GM21737 (cell line): ENCODE results near the gene ALX4.

ENCODE experiments used
- ATAC-seq: cut with Tn5 transposase; IDR thresholded peaks from one replicate; pipeline ENCODE4 v1.9.1; 2021; ENCODE audit warnings: mild to moderate bottlenecking, moderate library complexity; ENCODE audit not compliant: unreplicated experiment

ALX4 gene

DNA sequence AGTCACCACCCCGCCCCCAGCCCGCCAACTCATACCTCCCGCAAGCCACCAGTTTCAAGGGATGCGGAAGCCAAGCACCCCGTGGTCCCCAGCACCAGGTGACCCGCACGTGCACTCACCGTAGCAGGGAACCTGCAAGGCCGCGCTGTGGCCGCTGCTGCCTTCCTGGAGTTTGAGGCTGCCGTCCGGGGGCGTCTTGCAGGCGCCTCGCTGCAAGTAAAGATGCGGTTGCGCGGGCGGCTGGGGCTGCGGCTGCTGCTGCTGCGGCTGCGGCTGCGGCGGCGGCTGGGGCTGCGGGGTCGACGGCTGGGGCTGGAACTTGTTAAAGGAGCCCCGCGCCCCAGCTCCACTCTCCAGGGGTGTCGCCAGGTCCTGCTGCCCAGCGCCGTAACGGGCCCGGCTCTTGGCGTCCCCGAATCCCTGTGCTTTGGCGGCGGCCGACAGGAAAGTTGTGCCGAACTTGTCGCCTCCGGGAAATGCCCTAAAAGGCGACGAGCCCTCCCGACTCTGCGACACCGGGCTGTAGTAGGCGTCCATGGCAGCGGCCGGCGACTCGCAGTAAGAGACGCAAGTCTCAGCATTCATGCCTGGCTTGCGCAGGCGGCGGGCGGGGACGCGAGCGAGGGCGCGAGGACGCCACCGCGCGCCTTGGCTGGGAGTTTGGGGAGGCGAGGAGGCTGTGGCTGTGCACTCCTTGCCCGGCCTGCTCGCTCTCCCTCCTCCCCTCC is at the start of gene ALX4:
Gene ALX4, minus strand, starts transcription at position 662 of the 728 bp plus-strand sequence. Its CDS starts 77 bp downstream, at position 585.
- ATAC-seq = no peak

DNA sequence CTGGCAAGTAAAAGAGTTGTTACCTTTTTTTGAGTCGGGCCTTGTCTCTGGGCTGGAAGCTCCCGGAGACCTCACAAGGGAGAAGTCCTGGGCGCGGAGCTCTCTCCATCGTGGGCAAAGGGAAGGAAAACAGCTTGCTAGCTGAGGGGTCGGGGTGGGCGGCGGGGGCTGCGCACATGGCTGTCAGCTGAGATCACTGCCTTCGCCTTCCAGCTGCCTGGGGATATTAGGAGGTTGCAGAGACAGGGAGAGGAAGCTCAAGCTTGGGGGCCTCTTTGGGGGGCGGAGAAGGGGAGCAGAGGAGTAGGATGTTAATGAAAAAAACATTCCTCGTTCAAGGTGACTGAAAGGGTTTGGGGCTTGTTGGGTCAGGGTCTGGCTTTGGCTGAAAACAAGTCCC is 49.2 kb upstream of the ALX4 start:
- no peak for ATAC-seq

DNA sequence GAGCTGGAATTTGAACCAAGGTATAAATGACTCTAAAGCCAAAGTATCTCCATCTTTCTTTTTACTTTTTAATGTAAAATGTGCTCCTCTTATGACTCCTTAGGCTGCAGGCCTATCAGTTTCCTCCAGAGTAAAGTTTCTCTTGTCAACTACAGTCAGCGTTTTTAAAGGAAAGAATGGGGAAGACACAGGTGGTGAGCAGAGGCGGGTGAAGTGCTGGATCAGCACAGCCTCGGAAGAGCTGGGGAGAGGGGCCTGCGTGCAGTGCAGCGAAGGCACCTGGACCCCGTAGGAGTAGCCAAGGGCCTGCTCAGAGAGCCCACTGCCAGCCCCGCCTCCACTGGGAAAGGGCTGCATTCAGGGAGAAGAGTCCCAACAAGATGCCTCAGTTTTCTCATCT is 48.8 kb upstream of the ALX4 start:
- ATAC-seq = no peak

DNA sequence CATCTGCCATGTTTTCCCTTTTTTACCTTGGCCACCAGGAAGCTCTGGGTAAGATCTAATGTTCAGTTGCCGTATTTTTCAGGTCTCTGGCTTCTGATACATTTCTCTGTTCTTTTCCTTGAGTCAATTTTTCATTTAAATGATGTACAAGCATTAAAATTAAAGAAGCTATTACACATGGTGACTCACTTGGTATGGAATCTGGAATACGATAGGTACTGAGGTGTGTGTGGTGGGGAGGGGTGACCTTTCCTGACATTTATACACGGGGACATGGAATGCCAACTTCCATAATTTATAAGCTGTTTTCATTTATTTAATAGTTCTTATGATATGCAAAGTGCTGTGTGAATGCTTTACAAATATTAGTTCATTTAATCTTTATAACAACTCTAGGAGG is 47.8 kb upstream of the ALX4 start:
- no peak for ATAC-seq

DNA sequence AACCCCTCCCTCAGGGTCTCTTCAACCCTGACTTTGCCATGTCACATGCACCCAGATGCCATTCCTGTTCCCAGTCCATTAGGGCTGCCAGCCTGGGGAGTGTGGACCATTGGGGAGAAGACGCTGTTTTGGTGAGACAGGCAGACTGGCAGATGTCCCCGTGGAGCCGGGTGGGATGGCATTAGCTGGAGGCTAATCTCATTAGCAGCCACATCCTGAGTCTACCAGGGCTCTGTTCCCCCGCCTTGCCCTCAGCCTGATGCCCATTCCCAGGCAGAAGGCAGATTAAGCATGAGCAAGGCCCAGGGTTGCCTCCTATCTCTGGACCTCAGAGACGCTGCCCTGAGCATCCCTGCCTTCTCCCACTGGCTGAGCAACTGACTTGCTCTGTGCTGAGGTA is 46.4 kb upstream of the ALX4 start:
- ATAC-seq = no peak

DNA sequence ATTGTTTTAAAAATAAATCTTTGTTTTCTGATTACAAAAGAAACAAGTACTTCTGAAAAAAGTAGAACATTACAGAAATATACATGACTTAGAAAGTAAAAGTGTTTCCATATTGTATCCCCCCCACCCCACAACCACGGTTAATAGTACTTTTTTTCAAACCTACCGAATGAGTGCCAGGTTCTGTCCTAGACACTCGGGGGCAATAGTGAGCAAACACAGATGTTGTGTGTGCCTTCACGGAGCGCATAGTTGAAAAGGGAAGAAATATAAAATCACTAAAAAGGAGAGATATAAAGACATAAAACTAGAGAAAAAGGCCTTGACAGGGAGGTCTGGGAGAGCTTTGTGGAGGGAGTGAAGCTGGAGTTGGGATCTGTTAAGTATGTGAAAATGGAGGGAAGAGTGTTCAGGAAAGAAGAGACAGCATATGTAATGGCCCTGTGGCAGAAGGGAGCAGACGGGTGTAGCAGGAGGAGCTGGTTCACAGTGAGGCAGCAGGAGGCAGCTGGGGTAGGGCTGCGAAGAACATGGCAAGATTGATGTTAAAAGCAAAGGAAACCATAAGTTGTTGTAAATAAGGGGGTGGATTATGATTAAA is 42.1 kb upstream of the ALX4 start:
- no peak for ATAC-seq

DNA sequence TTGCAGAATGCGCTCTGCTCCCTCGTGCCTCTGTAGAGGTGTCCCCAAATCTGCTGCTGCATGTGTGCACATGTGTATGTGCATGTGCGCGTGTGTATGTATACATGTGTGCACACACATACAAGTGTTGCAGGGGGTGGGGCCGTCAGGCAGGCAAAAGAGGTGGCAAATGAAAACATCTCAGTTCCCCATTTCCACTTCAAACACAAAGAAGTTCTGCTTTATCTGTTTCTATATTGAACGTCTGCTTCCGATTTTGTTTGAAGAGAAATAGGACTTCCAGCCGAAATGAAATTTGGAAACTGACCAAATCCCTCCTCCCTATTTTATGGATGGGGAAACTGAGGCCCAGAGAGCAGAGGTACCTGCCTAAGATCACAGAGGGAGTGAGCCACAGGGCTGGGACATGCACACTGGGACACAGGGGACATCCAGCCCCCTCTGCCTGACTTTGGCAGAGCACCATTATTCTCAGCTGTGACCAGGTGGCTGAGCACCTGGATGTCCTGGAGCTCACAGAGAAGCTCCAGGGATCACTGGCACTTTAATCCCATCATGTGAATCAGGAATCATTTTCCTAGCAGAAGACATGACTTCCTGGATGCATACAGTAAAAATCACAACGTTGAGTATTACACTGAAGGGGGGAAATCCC is 41.2 kb upstream of the ALX4 start:
- no peak for ATAC-seq

DNA sequence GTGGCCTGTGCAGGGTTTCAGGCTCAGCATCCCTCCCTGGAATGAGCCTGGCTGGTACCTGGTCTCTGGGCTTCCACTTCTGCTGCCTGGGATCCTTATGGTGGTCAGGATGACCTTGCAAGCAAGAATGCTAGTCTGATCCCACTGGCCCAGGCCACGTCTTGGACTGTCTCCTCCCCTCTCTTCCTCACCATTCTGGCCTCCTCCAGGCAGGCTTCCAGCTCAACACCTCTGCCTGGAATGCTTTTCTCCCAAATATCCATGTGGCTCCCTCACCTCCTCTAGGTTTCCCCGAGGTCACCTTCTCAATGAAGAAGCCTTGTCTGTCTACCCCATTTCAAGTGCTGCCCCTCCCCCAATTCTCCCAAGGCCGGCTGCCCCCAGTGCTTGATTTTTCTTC is 39.4 kb upstream of the ALX4 start:
- ATAC-seq = no peak

DNA sequence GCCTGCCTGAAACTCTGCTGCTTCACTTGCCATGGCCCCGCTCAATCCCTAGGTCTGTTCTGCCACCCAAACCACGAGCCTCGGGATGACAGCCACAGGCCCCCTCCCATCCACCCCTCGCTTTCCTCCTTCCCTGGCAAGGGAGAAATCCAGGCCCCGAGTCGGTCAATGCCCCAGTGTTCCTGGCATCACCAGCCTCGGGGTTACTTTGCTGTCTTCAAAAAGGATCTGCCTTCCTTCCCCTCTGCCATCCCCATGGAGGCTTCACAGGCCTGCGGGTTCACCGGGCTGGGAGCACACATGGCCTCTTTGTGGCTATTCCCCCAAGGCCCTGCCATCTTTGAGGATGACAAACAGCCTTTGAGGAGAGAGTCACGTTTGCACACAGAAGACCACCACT is 38.8 kb upstream of the ALX4 start:
- no peak for ATAC-seq

DNA sequence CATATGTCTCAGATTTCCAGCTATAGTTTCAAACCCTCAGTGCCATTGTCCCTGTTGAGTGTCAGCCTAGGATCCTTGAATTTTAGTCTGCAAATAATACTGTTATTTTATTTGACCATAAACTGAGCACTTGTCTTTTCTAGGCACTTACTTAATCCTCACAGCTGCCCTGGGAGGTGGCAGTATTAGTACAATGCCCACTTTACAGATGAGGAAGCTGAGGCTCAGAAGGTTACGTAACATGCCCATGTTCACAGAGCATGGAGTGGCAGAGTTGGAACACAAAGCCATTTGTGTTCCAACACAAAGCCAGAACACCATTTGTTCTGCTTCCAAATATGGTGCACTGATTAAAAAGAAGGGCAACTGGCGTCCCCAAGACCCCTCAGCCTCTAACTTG is 38.2 kb upstream of the ALX4 start:
- no peak for ATAC-seq

DNA sequence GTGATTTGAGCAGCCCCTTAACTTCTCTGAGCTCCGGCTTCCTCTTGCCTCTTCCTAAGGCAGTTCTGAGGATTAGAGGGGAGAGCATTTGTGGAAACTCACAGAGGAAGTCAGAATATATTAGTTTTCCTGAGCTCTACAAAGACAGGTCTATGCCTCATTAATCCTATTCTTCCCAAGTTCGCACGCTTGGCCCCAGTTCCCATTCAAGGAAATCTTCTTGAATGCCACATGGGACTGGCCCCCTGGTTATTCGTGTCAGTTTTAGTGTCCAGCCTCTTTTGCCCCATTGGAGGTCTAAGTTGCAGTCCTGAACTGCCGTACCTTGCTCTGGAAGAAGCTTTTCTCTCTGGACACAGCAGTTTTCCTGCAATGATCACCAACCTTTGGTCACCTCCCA is 37.6 kb upstream of the ALX4 start:
- ATAC-seq = no peak

DNA sequence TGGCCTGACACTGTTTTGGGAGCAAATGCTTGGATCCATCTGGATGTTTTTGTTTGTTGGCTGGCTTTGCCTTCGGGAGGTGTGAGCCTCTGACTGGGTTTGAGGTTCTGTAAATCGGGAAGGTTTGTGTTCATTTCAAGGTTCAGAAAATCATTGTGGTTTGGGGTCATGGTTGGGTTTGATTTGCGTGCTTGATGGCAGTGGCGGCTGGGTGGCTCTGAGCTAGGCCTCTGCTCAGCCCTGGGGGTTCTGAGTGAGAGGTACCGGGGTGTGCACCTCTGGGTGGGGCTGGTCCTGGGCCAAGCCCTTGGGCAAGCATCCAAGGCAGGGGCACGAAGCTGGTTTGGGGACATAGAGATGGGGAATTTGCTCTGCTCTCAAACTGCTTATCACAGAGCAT is 37.0 kb upstream of the ALX4 start:
- ATAC-seq = no peak

DNA sequence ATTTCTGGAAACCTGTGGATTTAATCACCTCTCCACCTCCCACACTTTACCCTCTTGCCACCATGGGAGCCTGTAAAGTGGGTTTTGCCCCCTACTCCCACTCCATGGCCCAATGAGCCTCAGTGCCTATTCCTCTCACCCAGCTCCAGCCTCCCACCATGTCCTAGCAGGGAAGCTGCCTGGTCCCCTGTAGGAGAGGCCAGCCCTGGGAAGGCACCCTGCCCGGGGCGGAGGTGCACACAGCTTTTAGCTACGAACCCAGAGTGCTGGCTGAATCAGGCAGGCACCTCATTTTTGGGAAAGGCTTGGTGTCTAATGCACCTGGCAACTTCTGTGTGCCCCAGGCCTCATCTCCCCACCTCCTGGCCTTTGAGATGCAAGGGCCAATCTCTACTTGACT is 35.8 kb upstream of the ALX4 start:
- no peak for ATAC-seq

DNA sequence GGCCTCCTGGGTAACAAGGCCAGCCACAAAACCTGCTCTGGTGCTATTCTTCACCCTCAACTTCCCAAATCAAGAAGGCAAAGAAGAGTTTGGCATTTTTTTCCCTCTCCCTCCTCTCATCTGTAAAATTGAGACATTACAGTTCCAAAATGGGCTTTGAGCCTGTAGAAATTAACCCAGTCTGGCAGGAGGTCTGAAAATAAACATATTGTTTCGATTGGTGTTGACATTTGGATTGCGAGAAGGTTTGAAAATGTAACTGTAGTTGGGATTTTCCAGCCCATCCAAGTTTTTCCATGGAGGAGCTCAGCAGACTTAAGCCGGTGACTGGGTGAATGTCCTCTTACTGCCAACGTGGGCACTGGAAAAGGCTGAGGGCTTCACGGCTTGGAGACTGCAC is 35.0 kb upstream of the ALX4 start:
- no peak for ATAC-seq

DNA sequence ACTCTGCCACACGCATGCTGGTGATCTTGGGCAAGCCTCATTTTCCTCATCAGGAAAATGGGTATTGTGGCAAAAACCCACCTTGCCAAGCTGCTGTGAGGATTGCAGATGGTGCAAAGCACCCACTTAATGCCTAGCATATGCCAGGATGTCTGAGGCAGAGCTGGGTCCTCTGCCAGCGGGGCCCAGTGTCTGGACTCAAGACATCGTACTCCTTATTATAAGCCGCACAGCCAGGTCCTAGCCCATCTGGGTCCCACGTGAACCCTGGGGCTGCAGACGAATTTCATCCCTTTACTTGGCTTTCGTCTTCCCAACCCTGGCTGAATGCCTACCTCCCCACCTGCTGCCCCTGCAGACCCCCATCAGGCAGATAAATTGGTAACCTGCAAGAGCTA is 34.5 kb upstream of the ALX4 start:
- ATAC-seq = no peak

DNA sequence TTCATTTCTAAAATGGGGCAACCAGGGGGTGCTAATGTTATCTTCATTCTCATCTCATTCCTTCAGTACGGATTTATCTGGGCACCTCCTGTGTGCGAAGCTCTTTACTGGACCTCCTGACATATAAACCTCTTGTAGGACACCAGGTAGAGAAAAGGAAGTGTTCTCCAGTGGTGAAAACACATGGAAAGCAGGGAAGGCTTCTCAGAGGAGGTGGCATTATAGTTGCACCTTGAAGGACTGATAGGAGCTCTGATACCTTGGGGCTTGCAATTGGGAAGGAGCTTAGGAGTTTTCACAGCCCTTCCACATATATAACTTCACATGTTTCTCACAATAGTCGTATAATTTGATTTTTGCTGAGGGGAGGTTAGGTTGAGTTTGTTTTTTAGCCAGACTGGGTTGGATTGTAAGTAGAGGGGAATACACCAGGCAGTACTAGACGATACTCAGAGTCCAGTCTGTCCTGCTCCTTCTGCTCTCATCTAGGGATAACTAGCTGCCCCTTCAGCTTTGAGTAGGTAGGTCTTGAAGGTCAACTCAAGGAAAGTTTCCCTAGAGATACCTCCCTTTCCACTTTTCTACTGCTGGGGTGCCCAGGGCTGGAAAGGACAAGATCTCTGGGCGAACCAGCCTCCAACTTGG is 34.0 kb upstream of the ALX4 start:
- ATAC-seq = no peak

DNA sequence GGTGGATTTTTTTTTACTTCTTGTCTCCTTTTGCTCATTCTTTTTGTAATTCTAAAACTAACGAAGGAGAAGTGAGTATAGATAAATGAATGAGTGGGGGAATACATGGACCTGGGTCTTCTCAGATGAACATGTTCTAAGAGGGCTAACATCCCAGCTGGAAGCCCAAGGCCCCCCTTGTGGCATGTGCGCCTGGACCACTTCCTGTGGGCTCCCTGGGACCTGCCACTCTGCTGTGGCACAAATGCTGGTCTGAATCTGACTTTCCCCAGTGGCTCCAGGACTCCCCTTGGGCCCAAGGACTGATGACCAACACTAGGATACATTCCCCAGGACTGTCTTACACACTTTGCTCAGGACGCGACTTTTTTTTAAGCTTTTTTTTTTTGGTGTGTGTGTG is 32.7 kb upstream of the ALX4 start:
- no peak for ATAC-seq

DNA sequence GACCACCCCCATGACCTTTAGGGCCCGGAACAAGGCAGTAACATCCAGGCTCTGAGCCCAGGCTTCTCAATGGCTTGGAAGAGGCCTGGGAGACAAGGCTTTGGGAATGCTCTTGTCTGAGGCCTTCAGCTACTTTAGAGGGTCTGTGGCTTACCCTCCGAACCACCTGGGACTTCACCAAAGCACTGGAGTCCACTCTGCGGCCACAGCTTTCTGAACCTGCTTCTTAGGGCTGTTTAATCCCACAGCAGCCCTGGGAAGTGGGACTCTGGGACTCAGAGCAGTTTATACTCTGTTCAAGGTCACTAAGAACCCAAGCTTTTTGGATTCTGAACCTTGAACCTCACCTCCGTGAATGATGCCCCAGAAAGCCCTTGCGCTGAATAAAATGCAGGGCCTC is 30.7 kb upstream of the ALX4 start:
- no peak for ATAC-seq

DNA sequence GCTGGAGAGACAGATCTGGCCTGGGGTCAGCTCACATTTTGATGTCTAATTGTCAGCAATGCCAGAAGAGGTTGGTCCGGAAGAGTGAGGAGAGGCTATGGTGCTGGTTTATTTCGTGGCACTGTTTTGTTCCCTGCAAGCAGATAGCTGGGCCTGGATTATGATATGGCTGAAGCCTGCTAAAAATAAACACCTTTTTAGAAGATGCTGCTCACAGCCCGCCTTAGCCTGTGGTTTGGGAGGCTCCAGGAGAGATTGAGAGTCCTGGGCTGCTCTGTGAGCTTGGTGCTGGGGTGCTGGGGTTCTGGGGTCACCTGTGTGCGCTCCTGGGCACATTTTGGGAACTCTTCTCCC is 29.6 kb upstream of the ALX4 start:
- no peak for ATAC-seq

DNA sequence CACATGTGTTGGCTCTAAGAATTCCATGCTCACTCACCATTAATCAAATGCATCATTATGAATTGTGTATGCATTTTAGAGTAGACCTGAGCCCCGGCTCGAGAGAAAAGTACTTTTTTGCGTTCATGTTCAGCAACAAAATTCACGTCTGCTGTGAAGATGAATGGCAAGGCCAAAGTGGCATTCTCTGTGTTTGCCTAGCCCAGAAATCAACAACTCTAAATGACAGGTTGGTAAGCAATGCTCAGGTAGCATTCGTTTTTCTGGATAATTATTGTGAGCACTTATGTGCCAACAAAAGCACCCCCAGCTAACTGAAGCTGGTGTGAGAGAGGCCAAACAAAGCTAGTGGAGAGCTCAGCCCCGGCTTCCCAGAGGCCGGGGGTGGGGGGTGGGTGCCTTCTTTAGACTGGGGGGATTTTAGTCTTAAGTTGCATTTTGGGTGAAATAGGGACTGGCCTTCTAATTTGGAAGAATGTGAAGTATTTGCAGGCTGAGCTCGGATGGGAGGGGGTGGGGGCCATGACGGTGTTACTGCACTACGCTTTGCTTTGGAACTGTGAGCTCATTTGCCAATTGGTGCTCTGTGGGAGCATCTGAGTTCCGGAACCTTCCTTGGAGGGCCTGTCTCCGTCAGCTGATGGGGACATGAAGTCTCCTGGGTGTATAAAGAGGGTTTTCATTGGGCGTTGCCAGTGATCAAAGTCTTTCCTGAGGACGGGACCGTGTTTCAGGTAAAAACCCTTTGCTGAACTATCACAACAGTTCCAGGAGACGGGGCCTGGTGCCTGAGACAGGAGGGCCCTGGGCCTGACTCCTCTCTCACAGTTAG is 29.0 kb upstream of the ALX4 start:
- ATAC-seq = no peak

DNA sequence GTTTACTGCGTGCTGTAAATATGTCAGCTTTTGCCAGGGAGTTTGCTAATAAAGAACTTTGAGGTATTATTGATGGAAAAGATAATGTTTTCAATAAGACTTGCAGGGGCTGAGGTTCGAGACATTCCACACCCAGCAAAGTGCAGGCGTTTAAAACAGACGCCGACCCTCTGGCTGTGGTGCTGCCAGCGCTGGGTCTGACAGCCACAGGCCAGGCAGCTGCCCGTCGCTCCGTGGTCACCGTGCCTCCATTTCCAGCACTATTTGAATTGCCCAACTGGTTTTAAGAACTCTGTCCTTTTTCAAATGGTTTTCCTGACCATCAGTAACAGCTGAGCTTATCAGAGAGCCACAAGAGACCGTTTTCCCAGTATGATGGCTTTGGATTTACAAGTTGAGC is 28.1 kb upstream of the ALX4 start:
- ATAC-seq = no peak
